Pancreas (tissue), 10 donors: ENCODE measurements around the gene PLEKHH1. TPM values are rescaled to one million over a fixed set of nuclear protein-coding genes. Genes with fewer than 3 reads are reported as not detected.

ENCODE experiments used
- ATAC-seq, 4 donors: fragments of 200-7000 bp; cut with Tn5 transposase; one replicate each; pipeline versions ENCODE4 v1.8.0 to v1.9.1; 2020; ENCODE audit warnings: mild to moderate bottlenecking in 4 of 4, moderate library complexity in 4 of 4
- DNase-seq, 6 donors: peaks; one replicate each; pipeline ENCODE4 v3.0.0-alpha.2; 2020
- FAIRE-seq: peaks from 2 replicates; lab custom pipeline; 2012; peaks lifted over from hg19 to GRCh38; lab: Jason Lieb, UNC
- H3K27ac ChIP-seq, 4 donors: fragments of 200-600 bp; sonication (generic); 1 replicate in 3 of 4; 2 replicates in 1 of 4; pipeline versions ENCODE4 v1.5.0 to v1.8.0; 2020
- H3K27me3 ChIP-seq, 4 donors: fragments of 200-600 bp; one replicate each; pipeline ENCODE4 v1.8.0; 2021
- H3K36me3 ChIP-seq, 3 donors: fragments of 200-600 bp; sonication (generic) in 1 of 3; one replicate each; pipeline versions ENCODE4 v1.5.0 to v1.8.0; 2020 to 2021
- H3K4me1 ChIP-seq, 3 donors: fragments of 200-600 bp; one replicate each; pipeline ENCODE4 v1.8.0; 2021
- H3K4me3 ChIP-seq, 4 donors: fragments of 200-600 bp; sonication (generic) in 2 of 4; one replicate each; pipeline versions ENCODE4 v1.5.0 to v1.8.0; 2020 to 2021
- H3K9me3 ChIP-seq, 4 donors: fragments of 200-600 bp; one replicate each; pipeline ENCODE4 v1.8.0; 2021
- CTCF ChIP-seq, 4 donors: fragments of 200-600 bp; sonication (generic) in 3 of 4; IDR thresholded peaks; one replicate each; pipeline versions ENCODE4 v1.5.0 to v1.8.0; 2021; ENCODE audit warnings: antibody characterized with exemption in 4 of 4
- WGBS, 2 donors: extraction: QIAGEN DNeasy Blood & Tissue Kit; methylation state at CpG; one replicate each; pipeline ENCODE4 v1.1.7; 2013; 5-methylcytosine and 5-hydroxymethylcytosine counted together
- intact Hi-C, 3 donors: fragments of 100-400 bp; cut with DNase I; formaldehyde crosslinking; loops; one replicate each; pipeline versions ENCODE4 v1.11.1 to v1.14.2; 2022
- polyA plus RNA-seq, 2 donors: library from polyadenylated mRNA; stranded (reverse); fragments of 200-250 nt; gene quantifications; one replicate each; pipeline ENCODE4 v1.2.3, GENCODE V29; 2013
- total RNA-seq, 6 donors: library from RNA; stranded (reverse); fragmentation: NEBNext Ultra II Directional in 4 of 6; extraction: Animal tissue kit (Norgen Biotek cat#: 25700) in 4 of 6; gene quantifications; one replicate each; pipeline versions ENCODE4 v1.2.1 to v1.2.4, GENCODE V29; 2021 to 2023
- donor health status: healthy with polysubstance abuse.
- donor health status: DM: no; HTN: no; CAD: no; lungs with moderate emphysema.
- donor health status: DM: no; HTN: no; CAD: no.
- donor health status: control.
- donor health status: control.
- donor health status: Bipolar disorder and iron deficiency.
- donor health status: DM: yes; HTN: yes; CAD: no.
- donor health status: DM: no; HTN: no; CAD: no.
- donor health status: DM: no; HTN: no; CAD: no.
- donor health status: DM: yes; HTN: yes; CAD: no.

PLEKHH1 gene
- total and polyA plus RNA-seq, 8 donors = 15.0 to 48.8 (median 22.6) TPM

GRCh38 chr14:67574806-67575205, 41.7 kb downstream of the PLEKHH1 start:
- peak in 1 of 6 donors; percentile 19 for DNase-seq
- no peak for TF ChIP-seq CTCF (IDR thresholded peaks at IDR 0.05)
- no peak for ATAC-seq
- Histone ChIP-seq H3K36me3 (peaks cover 0 to 16% (median 0%) of the 10 kb centered on the region in 3 donors), H3K27me3 (no peaks in the 10 kb centered on the region), H3K27ac (no peak overlapping the region), H3K4me1 (no peaks in the 10 kb centered on the region), H3K9me3 (no peaks in the 10 kb centered on the region), H3K4me3 (no peak overlapping the region)
- no peak for FAIRE-seq
- 87 to 88% methylated on average over 7 of the region's 7 CpGs for WGBS, 2 donors
- intact Hi-C loops = loop anchor here in 2 of 3 donors (5.0 to 10.0 kb wide), 2 partner anchors 148 to 150 kb away; no protein-coding TSS in a partner anchor

DNA sequence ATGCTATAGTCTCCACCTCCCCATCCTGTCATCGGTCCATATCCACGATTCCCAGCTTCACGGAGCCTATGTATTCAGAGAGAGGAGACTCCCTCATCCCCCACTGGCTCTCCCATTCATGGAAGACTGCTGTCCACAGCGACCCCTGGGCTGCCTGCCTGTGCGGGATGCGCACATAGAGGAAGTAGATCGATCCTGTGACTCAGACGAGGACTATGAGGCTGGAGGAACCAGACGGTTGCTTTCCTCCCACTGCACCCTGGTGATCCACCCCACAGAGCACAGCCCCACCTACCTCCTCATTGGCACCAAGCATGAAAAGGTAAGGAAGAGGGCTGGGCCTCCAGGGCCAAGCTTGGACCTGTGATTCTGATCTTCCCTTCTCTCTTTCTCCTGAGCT, 42.6 kb downstream of the PLEKHH1 start:
- H3K9me3 ChIP-seq = no peaks in the 10 kb centered on the region
- H3K36me3 ChIP-seq = peaks cover 0 to 19% (median 0%) of the 10 kb centered on the region in 3 donors
- H3K4me3 ChIP-seq = no peak overlapping the region
- no peak for FAIRE-seq
- no peaks in the 10 kb centered on the region for H3K4me1 ChIP-seq
- intact Hi-C loops = loop anchor here in 1 of 3 donors (10.0 kb wide), 1 partner anchor 151 kb away; no protein-coding TSS in a partner anchor
- 85 to 89% methylated on average over 9 of the region's 9 CpGs for WGBS, 2 donors
- ATAC-seq = peak in 1 of 4 donors; percentile 12
- no peak for TF ChIP-seq CTCF (IDR thresholded peaks at IDR 0.05)
- H3K27ac ChIP-seq = no peak overlapping the region
- no peaks in the 10 kb centered on the region for H3K27me3 ChIP-seq
- DNase-seq = peak in 1 of 6 donors; percentile 43

DNA sequence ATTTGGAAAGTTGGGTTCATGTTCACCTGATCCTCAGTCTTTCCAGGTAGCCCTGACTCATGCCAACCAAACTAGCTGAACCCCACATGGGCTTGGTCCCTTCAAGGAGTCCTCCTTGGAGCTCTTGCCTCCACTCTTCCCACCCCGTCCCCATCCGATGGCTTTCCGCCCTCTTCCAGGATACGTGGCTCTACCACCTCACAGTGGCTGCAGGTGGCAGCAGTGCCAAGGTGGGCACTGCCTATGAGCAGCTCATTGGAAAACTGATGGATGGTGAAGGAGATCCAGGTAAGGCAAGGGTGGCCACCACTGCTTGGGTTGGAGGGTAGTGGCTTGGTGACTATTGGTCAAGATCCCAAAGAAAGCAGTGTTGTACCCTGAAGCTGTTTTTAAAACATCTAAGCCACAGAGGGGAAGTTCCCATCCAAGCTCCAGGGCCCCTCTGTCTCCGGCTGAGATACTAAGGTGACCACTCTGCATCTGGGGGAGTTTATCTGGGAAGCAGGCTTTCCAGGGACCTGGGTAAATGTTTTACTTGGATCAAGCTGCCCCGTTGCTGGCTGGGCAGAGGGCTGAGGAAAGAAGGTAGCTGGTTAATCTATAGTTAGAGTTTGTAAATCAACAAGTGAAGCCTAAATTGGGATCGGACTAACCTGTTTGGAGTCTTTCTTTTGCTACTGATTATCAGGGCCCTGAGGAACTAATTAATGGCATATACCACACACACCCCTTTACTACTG, 43.3 kb downstream of the PLEKHH1 start:
- TF ChIP-seq CTCF (IDR thresholded peaks at IDR 0.05) = no peak
- Histone ChIP-seq H3K27me3 (no peaks in the 10 kb centered on the region), H3K27ac (no peak overlapping the region), H3K4me3 (no peak overlapping the region), H3K9me3 (no peaks in the 10 kb centered on the region), H3K4me1 (no peaks in the 10 kb centered on the region), H3K36me3 (peaks cover 0 to 19% (median 0%) of the 10 kb centered on the region in 3 donors)
- intact Hi-C loops = loop anchor here in 1 of 3 donors (10.0 kb wide), 1 partner anchor 152 kb away; no protein-coding TSS in a partner anchor
- DNase-seq (peak in 1 of 6 donors; percentile 39), ATAC-seq (peak in 1 of 4 donors; percentile 17), FAIRE-seq (no peak)
- WGBS, 2 donors = 62 to 67% methylated on average over 7 of the region's 7 CpGs

DNA sequence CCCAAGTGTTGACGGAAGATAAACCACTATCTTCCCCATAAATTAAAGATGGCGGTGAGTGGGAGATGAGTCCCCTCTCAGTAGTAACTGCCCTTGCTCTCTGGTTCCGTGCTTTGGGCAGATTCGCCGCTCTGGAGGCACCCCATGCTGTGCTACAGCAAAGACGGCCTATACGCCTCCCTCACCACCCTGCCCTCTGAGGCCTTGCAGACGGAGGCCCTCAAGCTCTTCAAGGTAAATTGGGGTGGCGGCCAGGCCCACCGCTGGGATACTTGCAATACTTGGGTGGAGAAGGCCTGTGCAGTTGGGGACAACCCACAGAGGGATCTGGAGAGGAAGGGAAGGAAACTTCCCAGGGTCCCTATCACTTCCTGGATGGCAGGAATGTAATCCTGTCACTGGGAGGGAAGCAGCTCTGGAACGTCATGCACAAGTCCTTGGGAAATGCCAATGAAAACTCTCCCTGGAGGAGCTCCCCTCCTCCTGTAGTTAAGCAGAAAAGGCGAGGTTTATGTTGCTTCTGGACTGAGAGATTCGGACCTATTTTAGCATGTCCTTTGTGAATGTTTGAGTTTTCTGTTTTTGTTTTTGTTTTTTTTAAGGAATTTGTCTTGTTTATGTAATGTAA, 44.2 kb downstream of the PLEKHH1 start:
- FAIRE-seq (no peak), ATAC-seq (no peak), DNase-seq (peak in 1 of 6 donors; percentile 40)
- Histone ChIP-seq H3K4me1 (no peaks in the 10 kb centered on the region), H3K9me3 (no peaks in the 10 kb centered on the region), H3K27me3 (no peaks in the 10 kb centered on the region), H3K4me3 (no peak overlapping the region), H3K36me3 (peaks cover 0 to 19% (median 0%) of the 10 kb centered on the region in 3 donors), H3K27ac (peak overlapping the region in 1 of 4 donors; percentile 10)
- intact Hi-C loops = loop anchor here in 1 of 3 donors (10.0 kb wide), 1 partner anchor 152 kb away; no protein-coding TSS in a partner anchor
- TF ChIP-seq CTCF (IDR thresholded peaks at IDR 0.05) = no peak
- 82% methylated on average over 13 of the region's 13 CpGs for WGBS, 2 donors
